GM18526 (cell line): Measurements from ENCODE around the gene BANF2.

Experiments used
- POLR2A ChIP-seq: IDR thresholded peaks from 3 replicates; pipeline ENCODE4 v1.6.1; 2011; ENCODE audit not compliant: insufficient read length; ENCODE audit errors: extremely low read depth

Gene BANF2

DNA sequence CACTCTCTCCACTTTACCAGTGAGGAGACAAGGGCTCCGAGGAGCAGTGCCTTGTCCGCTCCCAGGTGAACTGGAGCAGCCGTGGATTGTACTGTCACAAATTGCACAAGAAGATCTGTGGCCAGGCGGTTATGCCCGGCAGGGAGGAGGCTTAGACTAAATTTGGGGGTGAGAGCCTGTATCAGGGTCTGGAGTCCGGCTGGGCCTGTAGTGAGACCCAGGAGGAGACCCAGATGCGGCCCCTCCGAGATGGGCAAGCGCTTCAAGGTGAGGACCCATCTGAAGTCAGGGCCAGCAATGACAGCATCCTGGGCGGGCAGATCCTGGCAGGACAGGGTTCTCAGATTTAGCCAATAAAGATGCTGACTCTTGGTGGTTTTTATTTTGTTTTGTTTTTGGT lies 27.6 kb downstream of the BANF2 start:
- TF ChIP-seq POLR2A: no peak

DNA sequence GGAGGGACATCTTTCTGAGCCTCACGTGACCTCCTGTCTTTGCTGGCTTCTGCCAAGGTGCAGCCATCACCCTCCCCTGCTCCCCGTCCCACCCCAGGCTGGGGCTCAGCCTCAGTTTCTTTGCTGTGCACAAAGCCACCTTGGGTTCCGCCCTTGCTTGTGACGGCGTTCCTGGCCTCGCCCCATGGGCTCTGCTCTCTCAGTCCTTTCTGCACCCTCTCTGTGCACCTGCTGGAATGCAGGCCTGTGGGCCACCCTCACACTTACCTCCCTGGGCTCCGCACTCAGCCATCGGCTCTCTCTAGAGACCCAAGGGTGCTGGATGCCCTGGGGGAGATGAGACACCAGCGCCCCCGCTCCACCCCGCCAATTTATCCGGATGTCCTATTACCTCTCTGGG lies 28.3 kb downstream of the BANF2 start:
- TF ChIP-seq POLR2A: no peak

DNA sequence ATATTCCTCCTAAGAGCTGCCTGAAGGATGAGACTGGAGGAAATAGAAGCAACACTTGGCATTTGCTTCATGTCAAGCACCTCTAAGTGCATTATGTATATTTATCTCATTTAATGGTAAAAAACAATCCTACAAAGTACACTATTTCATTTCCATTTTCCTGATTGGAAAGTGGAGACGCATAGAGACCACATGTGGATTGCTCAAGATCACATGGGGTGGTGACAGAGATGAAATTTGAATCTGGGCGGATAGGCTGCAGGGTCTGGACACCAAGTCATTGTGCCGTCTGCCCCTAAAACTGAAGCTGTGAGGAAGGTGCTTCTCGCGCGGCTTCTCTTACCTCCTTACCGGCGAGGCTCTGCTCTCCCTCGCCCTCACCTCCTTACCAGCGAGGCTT lies 30.3 kb downstream of the BANF2 start:
- no peak for TF ChIP-seq POLR2A

DNA sequence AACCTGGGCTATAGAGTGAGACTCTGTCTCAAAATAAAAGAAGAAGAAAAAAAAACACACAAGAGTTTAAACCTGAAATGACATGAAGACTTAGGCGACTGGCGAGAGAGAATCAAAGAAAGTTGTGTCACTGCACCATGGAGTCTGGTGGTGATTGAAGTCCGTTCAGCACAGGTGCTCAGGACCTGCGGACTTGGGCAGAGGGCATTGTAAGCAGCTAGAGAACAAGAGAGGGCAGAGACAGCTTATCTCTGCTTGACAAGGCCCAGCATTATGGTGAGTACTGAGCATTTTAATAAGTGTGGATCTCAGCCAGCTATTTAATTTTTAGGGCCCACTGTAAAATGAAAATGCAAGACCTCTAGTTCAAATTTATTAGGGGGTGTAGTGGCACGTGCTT lies 31.5 kb downstream of the BANF2 start:
- no peak for TF ChIP-seq POLR2A

DNA sequence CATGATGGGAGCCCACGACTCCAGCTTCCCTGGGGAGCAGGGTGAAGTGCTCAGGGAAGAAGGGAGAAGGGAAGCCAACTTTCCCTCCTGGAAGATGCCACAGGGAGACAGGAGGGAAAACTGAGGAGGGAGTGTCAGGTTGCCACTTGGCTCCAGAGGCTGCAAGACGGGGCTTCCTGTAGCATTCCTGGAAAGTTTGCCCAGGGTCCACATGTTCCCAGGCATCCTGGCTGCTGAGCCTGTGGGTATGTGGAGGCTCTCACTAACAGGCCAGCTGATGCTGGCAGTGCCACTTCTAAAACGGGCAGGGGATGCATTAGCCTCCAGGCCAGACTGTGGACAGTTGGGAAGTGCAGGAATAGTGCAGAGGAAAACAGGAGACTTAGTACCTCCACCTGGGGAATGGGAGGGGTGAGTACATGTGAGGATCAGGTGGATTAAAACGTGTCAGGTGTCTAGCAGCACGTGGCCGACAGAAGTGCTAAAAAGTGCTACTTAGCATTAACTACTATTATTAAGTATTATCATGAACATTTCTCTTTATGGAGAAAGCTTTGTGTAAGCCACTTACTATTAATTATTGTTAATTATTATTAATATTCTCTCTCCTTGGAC lies 33.2 kb downstream of the BANF2 start:
- TF ChIP-seq POLR2A: no peak

DNA sequence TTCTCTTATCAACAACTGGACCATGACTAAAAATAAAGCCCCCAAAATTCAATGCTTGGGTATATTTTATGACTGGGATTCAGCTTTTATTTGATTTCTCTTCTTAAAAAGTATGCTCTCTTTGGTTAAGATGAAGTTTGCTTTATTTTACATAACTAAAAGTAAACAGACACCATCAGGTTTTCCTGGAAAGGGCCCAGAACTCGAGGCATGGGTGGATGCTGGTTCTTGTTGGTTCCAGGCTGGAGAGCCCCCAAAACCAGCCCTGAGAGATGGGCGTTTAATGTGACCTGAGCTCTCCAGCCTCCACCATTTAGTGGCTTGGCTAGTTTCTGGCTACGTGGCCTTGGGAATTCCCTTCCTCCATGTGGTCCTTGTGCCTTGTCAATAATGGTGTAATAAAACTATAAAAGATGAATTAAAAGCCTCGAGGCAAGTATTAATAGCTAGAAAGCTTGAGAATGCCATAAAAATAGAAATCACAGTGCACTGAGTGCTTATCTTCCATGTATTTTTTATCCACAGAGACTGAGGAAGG lies 34.1 kb downstream of the BANF2 start:
- no peak for TF ChIP-seq POLR2A

DNA sequence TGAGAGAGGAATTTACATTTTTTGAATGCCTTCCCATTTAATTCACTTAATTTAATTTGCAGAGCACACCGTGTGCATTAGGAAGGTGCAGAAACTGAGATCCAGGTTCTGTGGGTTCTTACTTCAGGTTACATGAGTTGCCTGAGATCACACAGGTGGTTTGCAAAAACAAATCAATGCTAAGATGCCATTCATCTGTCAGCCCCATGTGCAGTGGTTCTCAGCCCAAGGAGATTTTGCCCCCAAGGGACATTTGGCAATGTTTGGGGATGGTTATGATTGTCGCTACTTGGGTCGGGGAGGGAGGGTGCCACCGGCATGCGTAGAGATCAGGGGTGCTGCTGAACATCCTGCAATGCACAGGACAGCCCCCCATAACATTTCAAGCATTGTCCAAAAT lies 34.6 kb downstream of the BANF2 start:
- no peak for TF ChIP-seq POLR2A

DNA sequence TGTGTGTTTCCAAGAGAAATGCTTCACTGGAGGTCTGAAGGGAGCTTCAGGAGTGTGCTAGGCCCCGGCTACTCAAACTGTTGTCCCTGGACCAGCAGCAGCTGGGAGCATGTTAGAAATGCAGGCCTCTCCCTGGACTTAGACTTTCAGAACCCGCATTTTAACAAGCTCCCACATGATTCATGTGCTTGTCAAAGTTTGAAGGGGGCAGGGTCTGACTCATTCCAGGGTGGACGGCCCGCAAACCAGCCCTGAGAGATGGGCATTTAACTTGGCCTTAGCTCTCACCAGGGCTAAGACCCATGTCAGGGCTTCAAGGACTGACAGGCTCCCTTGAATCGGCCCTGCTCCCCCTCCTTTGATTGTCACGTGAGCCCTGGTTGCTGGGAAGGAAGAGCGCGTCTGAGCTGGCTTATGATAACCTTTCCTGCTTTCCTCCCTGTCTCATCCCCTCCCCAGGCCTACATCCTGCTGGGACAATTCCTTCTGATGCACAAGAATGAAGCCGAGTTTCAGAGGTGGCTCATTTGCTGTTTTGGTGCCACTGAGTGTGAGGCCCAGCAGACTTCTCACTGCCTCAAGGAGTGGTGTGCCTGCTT lies 35.5 kb downstream of the BANF2 start:
- no peak for TF ChIP-seq POLR2A

DNA sequence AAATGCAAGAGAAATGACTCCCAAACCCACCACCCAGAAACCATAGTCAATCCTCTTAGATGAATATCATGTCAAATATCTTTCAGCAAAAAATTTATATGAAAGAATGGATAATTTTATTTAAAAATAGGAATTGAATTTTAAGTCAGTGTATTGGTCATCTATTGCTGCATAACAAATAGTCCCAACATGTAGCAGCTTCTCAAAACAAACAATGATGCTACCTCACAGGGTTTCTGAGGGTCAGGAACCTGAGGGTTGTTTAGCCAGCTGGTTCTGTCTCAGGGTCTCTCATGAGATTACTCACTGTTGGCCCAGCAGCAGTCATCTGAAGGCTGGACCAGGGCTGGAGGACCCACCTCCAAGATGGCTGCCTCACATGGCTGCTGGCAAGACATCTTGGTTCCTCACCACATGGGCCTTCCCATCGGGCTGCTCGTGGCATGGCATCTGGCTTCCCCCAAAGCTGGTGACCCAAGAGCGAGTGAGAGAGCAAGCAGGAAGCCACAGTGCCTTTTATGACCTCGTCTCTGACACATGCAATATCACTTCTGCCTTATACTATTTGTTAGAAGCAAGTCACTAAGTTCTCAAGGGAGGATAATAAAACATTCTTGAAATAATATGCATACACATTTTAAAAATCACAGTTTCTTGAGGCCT lies 36.3 kb downstream of the BANF2 start:
- TF ChIP-seq POLR2A: no peak

DNA sequence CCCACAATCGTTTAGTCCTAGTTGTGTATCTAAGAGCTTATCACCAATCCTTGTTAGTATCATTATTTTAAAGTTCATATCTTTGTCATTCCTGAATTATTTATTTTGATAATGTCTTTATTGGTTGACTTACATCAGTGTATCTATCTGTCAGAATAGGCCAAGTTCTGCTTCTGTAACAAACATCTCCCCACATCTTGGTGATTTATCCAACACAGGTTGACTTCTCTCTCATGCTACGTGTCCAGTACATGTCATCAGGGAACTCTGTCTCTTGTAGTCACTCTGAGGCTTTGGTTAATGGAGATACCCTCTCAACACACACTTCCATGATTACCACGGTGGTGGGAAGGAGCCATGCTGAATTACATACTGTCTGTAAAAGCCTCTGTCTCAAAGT lies 38.4 kb downstream of the BANF2 start:
- TF ChIP-seq POLR2A: no peak

DNA sequence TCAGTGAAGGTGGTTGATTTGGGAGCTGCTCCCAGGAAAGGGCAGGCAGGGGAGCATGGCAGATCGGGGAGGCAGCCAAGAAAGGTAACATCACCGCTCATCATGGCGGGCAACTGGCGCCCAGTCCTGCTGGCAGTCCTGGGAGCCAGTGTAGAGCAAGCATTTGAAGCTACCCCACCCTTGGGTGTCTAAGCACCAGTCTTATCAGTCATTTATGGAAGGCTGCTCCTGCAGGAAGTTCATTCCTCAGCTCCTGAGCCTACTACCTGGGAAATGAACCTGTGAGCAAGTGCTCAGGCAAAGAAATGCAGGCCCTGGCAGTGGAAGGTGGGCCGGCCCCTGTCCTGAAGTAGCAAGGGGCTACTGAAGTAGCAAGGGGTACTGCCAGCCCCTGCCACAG lies 41.5 kb downstream of the BANF2 start:
- no peak for TF ChIP-seq POLR2A

DNA sequence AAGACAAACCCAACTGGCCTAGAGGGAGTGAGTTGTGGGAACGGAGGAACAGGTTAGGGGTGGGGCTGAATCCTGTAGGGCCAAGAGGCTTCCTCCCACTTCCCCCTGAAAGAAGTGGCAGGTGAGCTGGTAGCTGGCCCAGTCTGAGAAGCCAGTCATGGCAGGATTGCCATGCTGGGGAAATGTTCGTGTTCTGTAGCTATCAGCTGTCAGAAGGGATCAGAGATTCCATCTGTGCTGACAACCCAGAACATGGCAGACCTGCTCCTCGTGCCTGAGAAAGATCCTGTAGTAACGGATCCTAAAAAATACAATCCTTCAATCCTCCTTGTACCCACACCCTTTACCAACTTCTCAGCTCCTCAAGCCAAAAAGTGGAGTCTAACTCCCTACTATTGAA lies 43.0 kb downstream of the BANF2 start:
- no peak for TF ChIP-seq POLR2A

DNA sequence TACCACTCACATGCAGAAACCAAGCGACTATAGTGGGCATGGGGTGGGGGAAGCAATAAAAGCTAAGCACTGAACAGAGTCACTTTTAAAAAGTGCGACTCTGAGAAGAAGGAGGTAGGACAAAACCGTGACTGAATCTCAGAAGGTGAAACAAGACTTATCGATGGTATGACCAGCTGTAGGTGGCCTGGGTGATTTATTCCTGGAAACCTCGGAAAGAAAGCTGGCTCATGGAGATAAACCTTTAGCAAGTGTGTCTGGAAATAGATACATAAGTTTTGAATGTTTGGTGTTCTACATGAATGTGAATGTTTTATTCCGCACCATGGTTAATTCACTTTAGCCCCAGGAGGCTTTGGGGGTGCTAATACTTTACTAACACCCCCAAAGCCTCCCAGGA lies 43.9 kb downstream of the BANF2 start:
- no peak for TF ChIP-seq POLR2A

DNA sequence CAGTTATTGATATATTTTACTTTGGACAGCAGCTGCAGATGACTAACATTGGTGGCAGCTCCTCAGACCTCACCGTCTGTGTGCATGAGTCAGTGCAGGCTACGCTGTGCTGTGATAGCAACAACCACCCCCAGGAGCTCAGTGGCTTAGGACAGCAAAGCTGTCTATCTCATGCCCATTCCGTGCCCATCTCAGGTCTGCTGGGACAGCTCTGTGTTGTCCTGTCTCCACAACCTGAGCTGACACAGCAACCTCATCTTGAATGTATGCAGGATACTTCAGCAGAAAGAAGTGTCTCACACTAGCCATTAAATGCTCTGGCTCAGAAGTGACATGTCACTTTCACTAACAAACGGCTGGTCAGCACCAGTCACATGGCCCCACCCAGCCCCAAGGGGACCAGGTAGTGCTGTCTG lies 47.7 kb downstream of the BANF2 start:
- TF ChIP-seq POLR2A: no peak

DNA sequence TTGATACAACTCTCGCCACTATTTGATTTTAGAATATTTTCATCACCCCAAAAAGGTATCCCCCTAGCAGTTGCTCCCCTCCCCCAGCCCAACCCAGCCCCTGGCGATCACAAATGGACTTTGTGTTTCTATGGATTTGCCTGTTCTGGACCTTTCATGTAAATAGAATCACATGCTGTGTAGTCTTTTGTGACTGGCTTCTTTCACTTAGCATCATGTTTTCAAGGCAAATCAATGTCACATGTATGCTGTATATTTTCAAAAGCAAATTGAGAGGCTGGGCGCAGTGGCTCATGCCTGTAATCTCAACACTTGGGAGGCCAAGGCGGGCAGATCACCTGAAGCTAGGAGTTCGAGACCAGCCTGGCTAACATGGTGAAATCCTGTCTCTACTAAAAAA lies 48.5 kb downstream of the BANF2 start:
- no peak for TF ChIP-seq POLR2A

DNA sequence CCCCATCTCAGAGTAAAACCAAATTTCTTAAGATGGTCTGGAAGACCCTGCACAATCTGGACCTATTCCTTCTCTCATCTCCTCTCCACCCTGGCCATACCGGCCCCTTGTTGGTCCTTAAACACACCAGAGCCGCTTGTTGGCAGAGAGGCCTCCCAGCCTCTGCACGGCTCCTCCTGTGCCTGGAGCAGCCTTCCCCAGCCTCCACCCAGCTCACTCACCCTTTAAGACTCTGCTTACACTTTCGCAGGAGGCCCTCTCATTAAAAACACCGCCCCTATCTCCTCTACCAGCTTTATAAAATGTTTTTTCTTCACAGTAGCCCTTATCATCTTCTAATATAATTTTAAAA lies 49.8 kb downstream of the BANF2 start:
- TF ChIP-seq POLR2A: no peak
